ENCODE measurements around the gene LCE7A.
A peak's percentile ranks its signal among the peaks of the same experiment; 100 is the strongest.

LCE7A gene, protein sequence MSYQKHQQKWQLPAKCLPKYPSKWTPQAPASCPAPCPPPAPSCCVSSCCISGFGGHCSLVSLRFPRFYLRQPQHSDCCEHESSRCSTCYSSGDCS

DNA sequence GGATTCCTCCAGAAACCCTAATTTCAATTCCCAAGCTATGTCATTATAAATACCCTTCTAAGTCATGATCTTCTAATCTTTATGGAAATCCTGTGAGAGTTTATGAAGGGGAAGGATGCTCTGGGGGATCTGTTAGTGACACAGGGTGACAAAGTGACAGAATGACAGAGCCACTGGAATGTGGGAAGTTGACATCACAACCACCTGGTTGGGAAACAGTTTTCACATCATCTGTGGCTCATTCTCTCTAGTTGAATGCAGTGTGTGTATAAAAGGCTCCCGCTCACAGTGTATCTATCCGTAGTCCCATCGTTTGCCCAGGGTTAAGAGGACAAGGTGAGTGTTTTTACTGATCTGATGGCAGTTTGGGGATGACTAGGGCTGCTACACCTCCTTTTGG lies at the start of gene LCE7A:
Gene LCE7A, plus strand, starts transcription at position 301 of the 400 bp plus-strand sequence. CDS start 702 bp downstream, outside the sequence.
- no peak for DNase-seq

DNA sequence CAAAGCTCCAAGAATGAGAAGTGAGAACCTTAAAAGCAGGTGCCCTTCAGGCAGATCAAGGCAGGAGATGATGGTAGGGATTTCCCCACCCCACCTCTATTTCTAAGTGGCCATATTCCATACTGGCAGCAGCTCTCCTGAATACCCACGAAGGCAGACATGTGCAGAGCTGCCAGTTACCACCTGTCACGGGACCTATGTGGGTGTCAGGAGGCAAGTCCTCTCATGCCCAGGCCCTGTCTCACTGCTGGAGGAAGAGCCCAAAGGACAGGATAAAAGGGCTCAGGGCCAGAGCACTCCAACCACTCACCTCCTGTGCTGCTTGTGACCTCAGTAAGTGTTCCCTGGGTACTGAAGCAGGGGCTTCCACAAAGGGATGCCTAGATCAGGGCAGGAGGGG lies 48.7 kb upstream of the LCE7A start:
- DNase-seq, result no peak

DNA sequence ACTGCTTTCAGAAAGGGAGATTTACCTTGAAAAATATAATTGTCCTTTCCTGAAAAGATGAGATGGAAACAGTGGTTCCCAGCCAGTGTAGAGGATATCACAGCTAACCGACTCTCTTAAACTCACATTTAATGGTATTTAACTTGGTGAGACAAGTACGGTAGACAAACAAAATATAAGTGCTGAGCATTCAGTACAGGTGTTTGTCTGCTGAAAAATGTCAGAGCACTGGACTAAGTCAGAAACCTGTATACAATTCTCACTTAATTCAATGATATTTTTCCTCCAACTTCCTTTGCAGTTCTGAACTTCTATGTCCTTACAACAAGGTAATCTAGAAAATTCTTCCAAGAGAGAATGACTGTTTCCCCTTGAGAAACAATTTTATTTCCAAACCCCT lies 48.1 kb upstream of the LCE7A start, which contains the start of gene LCE1B:
Gene LCE1B, plus strand, starts transcription at position 301 of the 400 bp plus-strand sequence. CDS start 476 bp downstream, outside the sequence.
- DNase-seq, result no peak

DNA sequence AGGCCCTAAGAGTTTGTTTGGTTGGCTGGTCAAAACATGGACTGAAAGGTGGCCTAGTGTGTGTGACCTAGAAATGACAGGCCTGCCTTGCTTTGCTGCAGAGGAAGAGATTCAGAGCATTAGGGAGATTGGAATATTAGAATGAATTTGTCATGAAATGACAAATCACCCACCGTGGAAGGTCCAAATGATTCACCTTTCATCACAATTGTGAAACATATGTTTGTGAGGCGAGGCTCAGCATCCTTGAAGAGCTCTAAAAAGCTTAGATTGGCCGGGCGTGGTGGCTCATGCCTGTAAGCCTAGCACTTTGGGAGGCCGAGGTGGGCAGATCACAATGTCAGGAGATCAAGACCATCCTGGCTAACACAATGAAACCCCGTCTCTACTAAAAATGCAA lies 42.5 kb upstream of the LCE7A start:
- no peak for DNase-seq

DNA sequence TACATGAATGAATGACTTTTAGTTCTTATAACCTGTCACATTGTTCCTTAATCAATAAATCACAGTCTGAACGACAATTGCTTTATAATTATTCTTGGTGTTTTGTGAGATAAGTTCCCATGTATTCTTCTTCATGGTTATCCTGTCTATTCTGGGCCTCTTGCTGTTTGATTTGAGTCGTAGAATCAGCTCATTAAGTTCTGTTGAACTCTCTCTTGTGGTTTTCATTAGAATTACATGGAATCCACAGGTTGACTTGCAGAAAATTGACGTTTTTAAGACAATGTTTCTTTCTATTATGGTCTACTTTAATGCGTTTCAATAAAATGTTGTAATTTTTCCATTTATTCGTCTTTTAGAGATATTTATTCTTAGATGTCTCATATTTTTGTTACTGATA lies 36.5 kb upstream of the LCE7A start:
- no peak for DNase-seq

DNA sequence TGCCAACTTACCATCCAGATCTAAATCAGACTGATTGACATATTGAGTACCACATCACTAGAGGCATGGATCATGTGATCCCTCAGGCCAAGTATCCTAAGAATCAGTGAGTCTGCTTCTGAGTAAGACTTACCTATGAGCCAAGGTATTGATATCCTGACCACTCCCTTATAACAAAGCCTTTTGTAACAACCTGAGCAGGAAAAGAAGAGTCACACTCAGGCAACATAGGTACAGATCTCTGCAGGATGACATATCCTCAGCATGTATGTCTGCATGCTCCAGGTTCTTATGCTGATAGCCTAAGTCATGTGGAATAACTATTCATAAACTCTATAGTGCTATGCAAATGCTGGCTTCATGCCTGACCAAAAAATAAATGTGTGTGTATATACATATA lies 34.8 kb upstream of the LCE7A start:
- DNase-seq, result no peak

DNA sequence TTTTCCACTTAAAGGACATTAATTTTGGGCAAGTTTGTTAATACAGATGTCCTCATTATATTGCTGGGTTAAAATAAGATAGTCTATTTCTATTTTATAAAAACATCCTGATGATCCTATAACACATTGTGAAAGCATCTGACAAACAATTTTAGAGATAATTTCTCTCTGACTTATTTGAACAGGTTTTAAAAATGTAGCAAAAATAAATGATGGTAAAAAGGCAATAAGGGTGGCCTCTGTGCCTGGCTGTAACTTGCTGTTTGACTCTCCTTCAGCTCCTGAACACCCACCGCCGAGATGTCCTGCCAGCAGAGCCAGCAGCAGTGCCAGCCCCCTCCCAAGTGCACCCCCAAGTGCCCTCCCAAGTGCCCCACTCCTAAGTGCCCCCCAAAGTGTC lies 32.6 kb upstream of the LCE7A start, which contains the start of gene LCE1A:
Gene LCE1A, plus strand, starts transcription at position 301 of the 400 bp plus-strand sequence. Its CDS starts 0 bp downstream, at position 301.
- no peak for DNase-seq

DNA sequence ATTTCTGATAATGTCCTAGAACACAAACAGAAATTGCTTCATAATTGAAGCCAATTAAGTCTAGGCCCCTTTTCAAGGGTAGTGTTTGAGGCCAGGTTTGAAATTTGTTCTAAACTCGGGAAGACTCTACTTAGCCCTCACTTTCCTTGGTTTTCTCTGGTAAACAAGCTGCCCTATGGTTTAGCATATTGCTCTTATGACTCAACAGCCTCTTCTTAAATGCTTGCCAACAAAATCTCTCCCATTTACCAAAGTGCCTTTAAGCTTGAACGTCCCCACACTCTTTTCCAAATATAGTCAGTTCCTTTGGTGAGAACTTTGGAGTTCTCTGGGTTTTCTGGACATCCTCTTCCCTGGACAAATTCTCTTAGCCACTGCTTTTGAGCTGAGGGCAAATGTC lies 22.9 kb upstream of the LCE7A start:
- no peak for DNase-seq

DNA sequence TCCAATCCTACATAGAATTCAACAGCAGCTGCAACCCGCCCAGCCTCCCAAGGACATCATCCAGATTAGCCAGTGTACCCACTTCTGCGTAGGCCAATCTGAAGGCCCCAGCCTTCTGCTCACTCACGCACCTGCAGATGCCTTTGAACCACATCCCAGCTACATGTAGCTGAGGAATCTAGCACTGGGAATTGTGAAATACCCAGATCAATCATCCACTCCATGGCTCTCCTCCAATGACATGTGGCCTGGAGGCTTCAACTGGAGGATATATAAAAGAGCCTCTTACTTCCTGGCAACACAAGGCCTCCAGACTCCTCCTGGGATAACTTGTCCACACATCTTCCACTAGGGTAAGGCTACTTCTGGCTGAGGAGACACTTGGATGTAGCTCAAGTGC lies 17.2 kb upstream of the LCE7A start, which contains the start of gene LCE6A:
Gene LCE6A, plus strand, starts transcription at position 301 of the 400 bp plus-strand sequence. CDS start 665 bp downstream, outside the sequence.
- DNase-seq, result no peak

DNA sequence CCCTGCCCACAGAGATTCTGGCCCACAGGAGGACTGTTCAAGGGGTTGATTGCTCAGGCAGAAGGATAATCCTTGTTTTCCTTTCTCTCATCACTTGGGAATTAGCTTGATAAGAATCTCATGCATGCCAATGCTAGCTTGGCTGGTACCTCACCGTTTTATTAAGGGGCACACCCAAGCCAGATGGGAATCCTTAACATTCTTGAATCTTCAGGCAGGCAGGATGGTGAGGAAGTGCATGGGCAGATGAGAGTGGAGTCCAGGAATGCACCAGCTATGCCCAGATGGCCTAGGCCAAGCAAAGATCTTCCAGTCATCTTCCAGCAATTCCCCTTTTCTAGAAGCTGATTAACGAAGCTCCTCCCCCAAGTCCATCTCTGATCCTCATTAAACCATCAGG lies 4.1 kb upstream of the LCE7A start:
- no peak for DNase-seq

DNA sequence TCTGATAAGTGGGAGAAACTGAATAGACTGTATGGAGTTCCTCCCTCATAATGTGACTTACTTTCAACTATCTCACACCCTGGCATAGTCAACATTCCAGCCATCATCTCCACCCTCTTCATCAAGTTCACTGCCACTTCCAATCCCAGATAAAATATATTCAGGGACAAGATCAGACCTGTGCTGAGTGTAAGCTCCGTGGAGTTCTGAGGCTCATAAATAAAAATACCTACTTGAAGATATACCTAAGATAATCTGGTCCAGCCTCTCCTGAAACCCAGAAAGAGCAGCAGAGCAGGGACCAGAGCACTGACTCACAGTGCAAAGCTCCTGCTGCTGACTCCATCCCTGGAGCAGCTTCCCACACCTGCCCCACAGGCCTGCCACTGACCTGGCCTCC lies 1.7 kb upstream of the LCE7A start:
- DNase-seq, result no peak

DNA sequence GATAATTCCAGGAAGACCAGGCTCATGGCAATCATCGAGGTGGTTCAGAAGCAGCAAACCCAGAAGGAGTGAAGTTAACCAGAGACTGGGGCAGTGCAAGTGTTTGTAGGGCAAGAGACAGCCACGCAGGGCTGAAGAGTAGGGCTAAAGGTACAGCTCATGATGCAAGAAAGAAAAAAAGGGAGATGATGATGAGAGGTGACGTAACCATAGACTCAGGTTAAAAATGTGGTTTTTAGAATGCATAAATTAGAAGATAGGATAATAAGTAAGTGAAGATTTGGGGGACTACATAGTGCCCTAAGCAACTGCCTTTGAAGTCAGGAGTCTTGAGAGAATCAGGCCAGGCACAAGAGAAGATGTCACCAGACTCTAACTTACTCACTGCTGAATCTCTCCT lies 333 bp downstream of the LCE7A start:
- DNase-seq, result no peak

DNA sequence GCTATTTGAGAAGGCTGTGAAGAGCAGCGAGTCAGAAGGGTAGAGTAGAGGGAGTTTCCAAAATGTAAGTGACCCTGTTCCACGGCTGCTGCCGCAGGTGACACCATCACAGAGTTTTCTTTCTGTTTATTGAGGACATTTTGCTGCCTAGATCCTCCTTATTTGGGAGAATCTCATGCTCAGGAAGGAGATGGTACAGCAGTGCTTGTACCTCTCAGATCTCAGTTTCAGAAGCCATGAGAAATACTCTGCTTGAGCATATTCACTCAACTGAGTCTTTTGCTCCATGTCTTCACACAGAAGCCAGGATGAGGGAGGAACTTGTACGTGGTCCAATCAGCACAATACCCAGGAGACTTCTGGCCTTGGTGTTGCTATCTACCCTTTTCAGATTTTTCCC lies 1.6 kb downstream of the LCE7A start:
- DNase-seq, result no peak

DNA sequence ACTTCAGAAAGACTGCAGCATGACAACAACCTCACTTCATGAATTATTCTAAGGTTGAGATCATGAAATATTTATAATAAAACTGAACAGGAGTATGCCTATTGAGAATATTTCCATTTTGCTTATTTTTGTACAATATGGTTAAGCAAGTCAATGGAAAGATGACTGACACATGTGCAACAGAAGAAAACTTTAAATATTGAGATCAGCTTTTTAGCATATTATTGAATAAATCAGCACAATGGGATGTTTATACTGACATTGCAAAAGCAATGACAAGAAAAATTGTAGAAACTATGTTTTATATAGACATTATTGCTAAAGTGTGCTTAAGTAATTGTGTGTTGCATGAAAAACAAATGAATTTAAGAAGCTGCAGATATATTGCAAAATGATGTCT lies 4.6 kb downstream of the LCE7A start:
- no peak for DNase-seq

DNA sequence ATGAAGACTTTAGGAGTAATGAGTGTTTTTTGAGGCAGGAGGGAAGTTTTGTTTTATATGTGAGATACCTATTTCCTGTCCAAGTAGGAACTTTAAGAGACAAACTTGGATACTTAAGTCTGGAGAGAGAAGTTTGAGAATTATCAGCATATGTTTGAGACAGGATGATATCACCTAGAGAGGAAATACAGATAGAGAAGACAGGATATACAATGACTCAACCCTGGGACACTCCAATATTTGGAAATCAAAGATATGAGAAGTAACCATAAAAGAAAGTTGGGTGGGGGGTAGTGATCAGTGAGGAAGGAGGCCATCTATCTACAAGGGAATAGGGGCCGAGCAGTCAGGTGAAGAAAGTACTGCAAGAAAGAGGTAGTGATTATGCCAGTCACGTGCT lies 6.5 kb downstream of the LCE7A start:
- DNase-seq, result no peak

DNA sequence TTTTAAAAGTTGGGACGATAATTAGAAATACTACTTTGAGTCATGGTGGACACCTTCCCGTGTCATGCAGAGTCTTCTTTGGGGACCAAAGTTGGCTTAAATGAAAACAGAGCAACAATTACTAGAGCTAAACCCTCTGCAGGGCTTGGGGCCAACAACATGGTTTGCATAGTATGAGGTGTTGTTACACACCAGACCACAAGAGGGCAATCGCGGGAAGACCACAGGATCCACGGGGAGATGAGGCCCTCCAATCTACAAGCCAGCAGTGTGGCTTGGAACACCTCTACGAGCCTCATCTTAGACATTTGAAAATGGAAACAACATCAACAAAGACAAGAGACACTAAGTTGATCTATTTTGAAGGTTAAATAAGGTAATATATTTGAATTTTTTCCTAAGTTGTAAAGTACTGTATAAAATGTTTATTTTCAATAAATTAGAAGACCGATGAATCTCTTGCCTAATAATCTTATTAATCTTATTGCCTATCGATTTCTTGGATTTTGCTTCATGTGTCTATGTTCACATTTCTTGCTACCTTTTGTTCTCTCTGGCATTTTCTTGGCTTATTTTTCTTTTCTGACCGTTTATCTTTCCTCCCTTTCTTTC lies 10.1 kb downstream of the LCE7A start:
- peak; percentile 78 for DNase-seq

DNA sequence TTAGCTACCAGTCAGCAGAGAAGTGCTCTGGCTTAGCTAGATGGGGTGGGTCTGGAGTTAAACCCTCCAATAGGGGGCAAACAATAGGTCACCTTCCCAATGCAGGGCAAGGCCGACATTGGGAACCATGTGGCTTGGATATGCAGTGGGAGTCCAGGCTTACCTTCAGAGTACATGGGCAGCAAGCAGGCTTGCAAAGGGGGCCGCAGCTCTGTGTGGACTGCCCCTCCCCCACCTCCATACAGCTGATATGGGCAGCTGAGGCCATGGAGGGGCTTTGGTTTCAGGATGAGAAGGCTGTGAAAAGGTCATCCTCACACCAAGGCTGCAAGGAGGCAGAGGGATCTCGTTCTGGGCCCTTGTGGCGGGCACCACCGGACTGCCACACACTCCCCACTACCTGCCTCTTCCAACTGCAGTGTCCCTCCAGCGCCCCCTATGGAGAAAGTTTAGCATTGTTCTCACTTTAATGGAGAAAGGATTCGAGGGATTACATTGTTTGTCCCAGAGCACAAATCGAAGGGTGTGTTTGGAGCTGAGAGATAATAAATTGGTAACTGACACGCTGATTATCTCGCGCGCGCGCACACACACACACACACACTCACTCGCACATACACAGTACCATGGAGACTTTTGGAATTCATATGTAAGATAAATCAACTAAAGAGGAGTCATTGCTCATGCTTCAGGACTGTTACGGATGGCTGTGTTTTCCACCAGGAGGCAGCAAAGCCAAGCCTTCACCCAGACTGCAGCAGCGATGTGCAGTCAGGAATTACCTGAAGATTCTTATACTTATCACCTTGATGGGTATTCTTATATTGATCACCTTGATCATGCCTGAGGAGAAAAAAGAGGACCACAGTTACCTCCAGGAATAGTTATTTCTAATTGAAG lies 11.3 kb downstream of the LCE7A start:
- DNase-seq, result no peak

DNA sequence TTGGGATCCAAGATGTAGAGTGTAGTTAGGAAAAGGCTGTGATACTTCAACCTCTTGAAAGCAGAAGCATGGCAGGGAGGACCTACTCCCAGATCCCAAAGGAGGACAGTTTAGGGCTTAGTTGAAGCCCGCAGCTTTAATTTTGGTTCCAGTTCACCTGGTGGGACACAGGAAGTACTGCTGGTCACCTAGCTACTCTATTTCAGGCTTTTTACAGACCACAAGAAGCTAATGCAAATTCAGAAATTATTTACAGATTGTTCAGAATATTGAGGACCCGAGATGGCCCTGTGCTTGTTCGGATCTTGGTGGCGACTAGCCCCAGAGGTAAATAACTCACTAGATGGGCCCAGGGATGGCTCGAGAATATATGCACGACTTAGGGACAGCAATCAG lies 11.9 kb downstream of the LCE7A start:
- no peak for DNase-seq

DNA sequence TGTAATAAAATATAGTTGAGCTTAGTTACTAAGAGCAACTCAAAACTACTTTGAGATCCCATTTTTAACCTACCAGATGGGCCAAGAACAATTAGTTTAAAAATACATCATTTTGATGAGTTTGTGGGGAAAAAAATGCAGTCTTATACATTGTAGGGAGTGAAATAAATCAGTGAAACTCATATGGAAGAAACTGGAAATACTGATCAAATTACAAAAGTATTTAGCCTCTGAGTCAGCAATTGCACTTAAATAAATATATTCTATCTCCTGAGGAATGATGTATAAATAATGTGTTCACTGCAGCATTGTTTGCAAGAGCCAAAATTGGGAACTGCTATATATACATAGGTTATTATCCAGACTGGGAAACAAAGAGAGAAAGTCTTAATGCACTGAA lies 13.7 kb downstream of the LCE7A start:
- DNase-seq, result no peak

DNA sequence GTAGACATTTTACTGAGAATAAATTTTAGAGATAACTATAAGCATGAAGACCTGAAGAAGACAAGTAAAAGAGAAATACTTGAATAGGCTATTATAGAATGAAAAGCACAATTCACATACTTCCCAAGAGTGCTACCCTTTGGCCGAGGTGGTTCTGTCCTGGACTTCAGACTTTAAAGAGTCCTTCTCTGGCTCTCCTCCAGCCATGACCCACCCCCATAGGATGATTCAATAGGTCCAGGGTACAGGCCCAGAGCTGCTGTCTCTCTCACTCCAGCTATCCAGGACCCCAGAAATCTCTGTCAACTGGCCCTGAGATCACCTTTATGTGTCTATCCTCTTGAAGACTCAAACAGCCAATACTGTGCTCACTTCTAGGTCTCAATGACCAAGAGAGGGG lies 17.0 kb downstream of the LCE7A start:
- no peak for DNase-seq

DNA sequence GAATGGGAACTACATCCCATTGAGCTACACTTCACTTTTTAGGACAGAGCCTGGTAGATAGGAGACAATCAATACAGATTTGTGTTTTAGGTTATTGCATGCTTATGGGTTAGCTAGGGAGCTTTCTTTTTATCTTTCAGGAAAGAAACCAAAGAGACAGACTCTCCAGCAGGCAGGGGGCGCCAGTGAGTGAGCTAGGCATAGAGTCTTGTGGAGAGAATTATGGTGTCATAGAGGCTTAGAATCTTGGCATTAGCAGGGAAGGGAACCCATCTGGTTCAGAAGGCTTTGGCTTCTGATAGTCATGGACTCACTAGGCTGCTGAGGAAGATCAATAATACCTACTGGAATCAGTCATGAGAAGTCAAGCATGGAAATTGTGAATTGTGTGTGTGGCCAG lies 18.2 kb downstream of the LCE7A start, which contains the start of gene SMCP:
Gene SMCP, plus strand, starts transcription at position 281 of the 400 bp plus-strand sequence. CDS start 6,101 bp downstream, outside the sequence.
- DNase-seq, result no peak

DNA sequence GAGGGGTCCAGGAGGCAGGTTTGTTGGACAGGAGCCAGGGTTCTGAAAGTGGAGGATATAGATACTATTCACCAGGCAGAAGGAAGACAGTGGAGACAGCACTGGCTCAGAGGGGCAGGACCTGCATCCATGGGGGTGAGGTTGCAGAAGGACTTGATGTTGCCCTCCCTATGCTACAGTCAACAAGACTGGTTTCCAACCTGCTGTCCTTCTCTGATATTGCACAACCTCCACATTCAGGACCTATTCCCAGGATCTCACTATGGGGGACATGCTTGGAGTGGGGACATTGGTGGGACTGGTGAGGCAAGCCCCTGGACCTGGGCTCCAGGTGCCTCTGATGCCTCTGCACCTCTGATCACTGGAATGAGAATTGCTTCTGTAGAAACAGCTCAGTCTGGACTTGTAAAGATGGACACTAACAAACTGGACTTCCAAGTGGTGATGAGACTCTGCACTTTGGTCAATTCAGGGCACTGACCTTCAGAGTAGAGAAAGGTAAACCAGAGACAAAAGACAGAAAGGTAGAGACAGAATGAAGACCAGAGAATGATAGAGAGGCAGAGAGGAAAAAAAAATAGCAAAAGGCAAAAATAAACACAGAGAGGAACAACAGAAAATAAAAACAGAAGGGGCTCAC lies 19.9 kb downstream of the LCE7A start:
- DNase-seq, result no peak

DNA sequence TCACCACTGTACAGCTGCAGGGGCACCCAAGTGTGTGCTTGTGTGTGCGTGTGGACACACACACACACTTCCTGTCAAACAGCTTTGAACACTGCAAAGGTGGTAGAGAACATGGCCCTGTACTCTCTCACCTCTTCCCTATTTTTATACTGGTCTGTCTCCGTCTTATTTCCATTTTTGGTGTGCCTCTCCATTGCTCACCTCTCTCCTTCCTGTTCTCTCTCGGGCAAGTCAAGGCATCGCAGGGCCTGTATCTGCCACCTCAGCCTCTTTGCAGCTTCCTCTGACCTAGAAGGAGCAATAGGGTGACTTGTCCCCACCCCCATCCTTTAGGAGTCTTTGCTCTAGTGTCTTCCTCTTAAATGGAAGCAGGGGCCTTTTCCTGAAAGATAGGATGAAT lies 20.5 kb downstream of the LCE7A start:
- DNase-seq, result no peak
